ENCODE data around the gene KLHL6.
"Not testable (repeated sequence)": the region's sequence is repeated elsewhere in the genome, so short reads cannot be mapped to it uniquely, and the experiment has no call there.

Gene KLHL6

DNA sequence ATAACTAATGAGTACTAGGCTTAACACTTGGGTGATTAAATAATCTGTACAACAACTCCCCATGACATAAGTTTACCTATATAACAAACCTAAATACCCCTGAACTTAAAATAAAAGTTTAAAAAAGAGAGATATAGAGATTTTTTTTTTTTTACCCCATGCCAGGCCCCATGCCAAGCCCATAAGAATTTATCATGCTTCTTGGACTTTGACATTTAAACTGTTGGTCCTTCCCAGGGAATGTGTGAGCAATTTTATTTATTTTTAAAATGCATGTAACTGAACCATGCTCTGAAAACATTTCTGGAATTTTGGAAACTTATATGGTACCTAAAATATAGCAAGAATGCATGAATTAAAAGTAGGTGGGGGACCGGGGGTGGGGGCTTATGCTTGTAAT, 26.3 kb downstream of the KLHL6 start:
- DNase-seq = no peak

DNA sequence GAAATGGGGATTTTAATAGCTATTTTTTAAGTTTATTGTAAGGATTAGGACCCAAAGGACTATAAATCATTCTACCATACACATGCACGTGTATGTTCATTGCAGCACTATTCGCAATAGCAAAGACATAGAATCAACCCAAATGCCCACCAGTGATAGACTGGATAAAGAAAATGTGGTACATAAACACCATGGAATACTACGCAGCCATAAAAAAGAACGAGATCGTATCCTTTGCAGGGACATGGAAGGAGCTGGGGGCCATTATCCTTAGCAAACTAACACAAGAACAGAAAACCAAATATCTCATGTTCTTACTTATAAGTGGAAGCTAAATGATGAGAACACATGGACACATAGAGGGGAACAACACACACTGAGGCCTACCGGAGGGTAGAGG, 26.7 kb downstream of the KLHL6 start:
- DNase-seq = not testable (repeated sequence)

DNA sequence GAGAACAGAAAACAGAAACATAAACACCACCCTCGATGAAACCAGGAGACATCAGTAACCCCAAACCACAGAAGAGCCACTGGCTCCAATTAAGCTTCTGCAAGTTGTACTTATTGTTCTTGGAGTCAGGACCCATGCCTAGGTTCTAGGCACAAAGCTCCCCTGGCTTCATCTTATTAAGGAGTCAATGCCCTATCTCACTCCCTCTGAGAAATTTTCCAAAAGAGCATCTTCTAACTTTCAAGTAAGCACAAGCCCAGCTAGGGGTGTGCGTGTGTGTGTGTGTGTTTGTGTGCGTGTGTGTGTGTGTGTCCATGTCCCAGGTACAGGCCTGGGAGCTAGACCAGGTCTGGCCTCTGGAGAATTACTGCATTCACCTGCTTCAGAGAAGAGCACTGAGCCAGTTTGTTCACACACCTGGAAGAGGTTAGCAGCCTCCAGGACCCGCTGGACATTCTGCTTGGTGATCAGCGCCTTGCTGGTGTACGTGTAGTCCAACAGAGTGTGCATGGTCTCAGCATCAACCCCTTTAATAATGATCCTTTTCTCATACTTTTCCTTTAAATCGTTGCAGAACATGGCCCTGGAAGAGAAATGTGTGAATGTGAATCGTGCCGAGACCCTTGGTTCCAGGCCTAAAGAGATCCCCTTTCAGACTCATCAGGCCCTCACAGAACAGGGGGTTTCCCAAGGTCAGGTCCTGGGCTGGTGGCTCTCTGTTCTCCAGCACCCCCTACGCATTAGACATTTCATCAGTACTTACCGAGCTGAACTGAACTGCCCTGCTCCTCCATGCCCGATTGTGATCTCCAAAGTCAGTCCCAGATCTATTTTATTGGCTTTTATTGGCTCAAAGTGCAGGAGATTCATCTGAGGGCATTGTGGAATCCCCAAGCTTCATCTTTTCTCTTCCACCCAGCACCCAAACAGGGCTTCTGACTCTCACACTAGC, 27.8 kb downstream of the KLHL6 start:
- DNase-seq = no peak

DNA sequence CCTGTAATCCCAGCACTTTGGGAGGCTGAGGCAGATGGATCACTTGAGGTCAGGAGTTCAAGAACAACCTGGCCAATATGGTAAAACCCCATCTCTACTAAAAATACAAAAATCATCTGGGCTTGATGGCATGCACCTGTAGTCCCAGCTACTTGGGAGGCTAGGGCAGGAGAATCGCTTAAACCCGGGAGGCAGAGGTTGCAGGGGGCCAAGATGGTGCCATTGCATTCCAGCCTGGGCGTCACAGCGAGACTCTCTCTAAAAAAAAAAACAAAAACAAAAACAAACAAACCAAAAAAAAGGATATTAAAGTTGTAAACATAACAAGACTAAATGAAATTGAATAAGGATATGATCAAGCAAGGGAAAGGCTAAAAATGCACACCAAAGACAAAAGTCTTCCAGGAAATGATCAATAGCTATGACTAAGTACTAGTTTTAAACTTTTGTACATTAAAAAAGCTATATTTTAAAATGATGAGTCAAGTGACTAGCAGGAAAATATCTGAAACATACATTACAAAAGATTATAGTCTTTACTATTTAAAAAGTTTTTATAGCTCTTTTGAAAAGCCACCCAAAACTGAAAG, 28.6 kb downstream of the KLHL6 start:
- DNase-seq = no peak

DNA sequence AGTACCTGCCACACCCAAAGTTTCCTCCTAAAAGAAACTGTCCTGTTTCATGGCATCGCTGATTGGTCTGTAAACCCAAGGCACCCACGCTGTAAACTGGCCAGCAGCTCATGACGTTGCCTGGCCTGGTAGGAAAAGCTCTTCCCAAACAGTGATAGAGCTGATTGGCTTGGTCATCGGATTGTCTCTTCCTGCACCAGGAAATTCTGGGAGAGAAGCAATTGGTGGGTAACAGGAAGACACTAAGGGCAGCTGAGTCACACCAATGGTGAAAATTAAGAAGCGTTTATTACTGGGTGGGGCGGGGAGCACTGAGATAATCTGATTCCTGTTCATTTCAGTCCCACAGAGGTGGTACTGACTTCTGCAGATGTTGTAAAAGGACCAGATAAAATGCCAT, 31.0 kb downstream of the KLHL6 start:
- DNase-seq = no peak

DNA sequence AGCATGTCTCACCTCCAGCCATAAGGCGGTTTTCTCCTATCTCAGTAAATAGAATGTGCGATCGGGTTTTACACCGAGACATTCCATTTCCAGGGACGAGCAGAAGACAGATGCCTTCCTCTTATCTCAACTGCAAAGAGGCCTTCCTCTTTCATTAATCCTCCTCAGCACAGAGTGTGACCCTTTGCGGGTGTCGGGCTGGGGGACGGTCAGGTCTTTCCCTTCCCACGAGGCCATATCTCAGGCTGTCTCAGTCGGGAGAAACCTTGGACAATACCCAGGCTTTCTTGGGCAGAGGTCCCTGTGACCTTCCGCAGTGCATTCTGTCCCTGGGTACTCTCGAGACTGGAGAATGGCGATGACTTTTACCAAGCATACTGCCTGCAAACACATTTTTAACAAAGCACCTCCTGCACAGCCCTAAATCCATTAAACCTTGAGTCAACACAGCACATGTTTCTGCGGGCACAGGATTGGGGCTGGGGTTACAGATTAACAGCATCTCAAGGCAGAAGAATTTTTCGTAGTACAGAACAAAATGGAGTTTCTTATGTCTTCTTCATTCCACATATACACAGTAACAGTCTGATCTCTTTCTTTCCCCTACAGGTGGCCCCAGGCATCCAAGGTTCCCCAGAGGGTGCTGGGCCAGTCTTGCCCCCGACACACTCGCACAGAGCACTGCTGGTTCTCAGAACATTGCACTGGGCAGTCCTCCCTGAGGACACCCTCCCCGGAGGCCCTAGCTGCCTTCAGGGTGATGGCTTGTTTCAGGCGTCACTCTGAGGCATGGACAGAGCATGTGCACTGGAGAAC, 34.6 kb downstream of the KLHL6 start:
- DNase-seq = not testable (repeated sequence)

DNA sequence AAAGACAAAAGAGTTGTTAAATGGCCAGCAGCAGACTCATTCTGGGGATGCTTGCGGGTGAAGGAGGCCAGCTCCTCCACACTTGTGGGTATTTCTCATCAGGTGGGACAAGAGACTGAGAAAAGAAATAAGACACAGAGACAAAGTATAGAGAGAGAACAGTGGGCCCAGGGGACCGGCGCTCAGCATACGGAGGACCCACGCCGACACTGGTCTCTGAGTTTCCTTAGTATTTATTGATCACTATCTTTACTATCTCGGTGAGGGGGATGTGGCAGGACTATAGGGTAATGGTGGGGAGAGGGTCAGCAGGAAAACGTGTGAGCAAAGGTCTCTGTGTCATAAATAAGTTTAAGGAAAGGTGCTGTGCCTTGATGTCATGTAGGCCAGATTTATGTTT, 35.2 kb downstream of the KLHL6 start:
- not testable (repeated sequence) for DNase-seq

DNA sequence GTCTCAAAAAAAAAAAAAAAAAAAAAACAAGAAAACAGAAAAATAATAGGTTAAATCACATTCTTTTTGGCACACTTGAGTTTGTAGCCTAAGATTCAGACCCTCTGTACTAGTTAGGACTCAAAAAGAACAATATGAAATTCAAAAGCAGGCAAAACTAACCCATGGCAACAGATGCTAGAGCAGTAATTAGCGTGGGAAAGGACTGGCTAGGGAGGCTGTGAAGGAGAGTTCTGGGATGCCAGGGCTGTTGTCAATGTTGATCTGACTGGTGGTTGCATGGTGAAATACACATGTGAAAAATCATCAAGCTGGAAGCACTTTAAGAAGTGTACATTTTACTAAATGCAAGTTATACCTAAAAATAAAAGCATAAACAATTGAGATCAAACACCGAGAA, 35.6 kb downstream of the KLHL6 start:
- peak; percentile 59 for DNase-seq

DNA sequence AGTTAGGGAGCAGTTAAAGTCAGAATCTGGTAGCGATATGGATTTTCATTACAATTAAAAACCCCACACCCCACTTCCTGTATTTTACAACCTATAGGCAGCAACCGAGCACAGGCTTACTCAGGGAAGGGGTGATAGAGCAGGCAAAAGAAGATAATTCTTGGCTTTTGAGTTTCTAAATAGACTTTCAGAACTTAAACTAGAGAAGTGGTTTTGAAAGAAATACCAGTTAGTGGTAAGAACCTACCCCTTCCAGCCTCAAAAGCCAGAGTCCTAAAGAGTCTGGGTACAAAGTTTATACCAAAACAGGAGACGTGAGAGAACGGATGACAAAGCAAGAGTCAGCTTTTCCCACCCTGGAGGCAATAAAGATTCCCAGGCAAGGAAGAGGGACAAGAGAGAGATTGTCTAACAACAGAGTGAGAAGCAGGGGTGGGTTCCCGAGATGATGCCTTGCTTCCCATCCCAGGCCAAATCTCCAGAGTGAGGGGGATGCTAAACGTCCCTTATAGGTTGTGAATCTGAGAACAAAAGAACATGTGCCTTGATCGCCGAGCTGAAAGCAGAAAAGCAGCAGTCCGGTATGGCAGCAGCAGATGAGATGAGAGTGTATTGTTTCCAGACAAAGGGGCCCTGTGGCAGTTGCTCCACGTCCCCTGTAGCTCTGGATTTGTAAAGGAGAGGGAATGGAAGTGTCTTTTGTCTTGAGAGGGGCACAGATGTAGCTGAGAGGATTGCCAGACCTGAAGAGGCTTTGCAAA, 36.8 kb downstream of the KLHL6 start:
- DNase-seq = peak; percentile 76

DNA sequence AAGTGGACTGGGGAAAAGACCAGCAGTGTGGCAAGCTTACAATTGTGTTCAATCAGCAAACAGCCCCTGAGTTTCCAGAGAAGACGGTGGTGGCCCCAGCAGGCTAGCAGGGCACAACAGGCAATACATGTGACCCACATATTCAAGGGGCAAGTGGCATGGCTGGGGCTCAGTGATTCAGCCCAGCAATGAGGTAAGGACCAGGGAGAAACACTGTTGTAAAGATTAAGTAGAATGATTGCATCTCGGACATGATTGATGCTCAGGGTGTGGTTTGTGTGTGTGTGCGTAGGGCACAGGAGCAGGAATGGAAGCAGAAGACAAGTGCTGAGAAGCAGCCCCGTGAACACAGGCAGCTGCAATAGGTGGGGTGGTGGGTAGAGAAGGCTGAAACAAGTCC, 37.9 kb downstream of the KLHL6 start:
- DNase-seq = no peak

DNA sequence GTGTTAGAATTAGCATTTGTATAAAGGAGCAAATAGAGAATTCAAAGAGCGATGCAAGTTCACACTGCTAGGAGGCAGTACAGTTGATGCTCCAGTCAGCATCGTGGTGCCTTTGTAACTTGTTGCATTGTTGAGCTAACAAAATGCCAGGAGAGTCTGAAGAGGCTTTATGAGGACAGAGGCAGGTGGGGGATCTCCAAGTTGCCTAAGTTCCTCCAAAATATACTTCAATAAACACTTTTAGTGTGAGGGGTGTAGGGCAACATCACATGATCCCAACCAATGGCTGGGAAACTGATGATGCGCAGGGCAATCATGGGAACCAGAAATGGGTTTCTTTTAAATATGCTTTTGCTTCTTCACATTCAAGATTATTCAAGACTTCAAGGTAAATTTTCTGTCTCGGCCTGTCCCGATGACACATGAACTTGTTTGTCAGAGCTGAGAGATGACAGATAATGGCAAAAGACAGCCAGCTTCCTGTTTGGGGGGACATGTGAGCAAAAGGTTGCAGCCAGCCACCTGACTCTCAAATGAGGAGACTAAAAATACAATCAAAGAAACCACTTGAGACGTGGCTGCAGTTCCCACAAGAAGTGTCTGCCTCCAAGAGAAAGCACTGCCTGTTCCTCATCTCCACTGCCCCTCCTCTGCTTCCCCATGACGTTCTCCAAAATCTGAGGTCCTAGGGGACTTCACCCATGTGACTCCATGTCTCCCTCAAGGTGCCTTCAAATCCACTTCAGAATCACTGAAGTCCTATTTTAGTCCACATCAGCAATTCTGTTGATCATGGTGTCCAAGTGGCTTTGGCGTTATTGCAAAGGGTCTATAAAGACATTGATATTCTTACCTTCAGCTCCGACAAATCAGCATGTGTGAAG, 39.3 kb downstream of the KLHL6 start:
- DNase-seq = no peak

DNA sequence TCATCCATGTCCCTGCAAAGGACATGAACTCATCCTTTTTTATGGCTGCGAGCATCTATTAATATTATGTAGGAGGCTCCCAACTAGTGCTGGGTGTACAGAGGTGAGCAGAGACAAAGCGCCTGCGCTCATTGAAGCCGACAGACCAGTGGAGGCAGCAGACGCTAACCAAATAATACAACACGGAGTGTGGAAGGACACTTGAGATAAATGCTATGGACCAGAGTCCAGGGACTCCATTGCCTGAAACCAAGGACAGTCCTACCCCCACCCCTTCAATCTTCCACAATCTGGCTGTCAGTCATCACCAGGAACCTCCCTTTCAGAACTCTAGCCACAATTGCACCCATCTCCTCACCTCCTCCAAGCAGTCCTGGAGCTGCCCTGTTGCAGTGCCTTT, 41.5 kb downstream of the KLHL6 start:
- DNase-seq = no peak

DNA sequence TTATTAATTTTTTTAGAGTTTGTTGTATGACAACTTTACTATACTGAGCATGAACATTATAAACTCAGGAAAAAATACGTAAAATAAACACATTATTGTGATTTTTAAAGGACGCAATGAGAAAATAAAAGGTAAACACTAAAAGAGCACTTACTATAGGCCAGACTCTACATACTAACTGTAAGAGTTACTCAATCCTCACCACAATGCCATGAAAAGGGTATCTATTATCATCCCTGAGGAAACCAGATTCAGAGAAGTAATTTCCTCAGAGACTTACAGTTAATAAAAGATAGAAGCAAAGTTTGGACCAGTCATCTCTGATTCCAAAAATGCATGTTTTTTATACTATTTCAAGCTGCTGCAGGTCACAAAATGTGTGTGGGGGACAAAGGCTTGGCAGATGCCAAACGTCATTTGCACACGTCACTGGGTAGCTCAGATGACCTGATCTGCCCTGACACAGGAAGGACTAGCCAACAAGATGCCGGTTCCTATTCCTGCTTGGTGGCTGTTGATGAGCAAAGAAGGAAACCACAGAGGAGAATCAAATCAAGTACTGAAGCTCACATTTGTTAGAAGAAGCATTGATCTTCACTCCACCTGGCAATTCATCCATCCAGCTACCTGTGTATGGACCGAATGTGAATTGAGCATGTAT, 42.3 kb downstream of the KLHL6 start:
- DNase-seq = peak; percentile 63

DNA sequence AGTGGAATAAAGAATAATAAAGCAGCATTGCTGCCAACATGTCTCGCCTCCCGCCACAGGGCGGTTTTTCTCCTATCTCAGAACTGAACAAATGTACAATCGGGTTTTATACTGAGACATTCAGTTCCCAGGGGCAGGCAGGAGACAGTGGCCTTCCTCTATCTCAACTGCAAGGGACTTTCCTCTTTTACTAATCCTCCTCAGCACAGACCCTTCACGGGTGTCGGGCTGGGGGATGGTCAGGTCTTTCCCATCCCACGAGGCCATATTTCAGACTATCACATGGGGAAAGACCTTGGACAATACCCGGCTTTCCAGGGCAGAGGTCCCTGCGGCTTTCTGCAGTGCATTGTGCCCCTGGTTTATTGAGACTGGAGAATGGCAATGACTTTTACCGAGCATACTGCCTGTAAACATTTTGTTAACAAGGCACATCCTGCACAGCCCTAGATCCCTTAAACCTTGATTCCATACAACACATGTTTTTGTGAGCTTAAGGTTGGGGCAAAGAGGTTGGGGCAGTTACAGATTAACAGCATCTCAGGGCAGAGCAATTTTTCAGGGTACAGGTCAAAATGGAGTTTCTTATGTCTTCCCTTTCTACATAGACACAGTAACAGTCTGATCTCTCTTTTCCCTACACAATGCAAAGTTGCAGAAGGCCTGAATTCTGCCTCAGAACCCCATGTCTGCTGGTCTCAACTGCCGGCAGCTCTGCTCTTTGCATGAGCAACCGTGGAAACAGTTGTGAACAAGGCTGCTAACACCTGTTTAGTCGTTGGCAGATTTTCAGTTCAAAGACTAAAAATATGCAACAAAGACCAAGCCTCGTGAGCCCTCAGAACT, 44.0 kb downstream of the KLHL6 start:
- DNase-seq = peak; percentile 19

DNA sequence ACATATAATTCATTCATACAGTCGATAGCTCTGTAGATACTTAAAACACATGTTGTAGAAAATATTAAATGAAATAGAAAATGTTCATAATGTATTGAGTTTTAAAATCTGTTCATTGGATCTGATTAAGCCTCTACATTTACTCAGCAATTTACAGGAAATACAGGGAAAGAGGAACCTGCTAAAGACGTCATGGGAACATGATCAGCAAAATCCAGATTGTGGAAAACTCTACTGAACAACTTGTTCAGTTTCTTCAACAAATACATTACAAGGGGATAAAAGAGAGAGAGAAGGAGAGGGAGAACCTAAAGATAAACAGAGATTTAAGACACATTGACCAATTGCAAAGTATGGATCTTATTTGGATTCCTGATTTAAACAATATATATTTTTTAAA, 46.7 kb downstream of the KLHL6 start:
- DNase-seq = no peak

DNA sequence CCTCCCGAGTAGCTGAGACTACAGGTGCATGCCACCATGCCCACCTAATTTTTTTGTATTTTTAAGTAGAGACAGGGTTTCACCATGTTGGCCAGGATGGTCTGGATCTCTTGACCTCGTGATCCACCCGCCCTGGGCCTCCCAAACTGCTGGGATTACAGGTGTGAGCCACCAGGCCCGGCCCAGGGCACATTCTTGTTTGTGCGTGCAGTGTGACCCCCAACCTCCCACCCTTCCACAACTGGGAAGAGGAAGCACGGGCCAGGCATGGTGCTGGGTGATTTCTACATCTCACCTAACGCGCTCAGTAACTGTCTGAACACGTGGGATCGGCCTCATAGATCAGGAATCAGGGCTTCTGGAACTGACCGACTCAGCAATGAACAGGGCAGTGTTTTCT, 48.0 kb downstream of the KLHL6 start:
- DNase-seq = no peak

DNA sequence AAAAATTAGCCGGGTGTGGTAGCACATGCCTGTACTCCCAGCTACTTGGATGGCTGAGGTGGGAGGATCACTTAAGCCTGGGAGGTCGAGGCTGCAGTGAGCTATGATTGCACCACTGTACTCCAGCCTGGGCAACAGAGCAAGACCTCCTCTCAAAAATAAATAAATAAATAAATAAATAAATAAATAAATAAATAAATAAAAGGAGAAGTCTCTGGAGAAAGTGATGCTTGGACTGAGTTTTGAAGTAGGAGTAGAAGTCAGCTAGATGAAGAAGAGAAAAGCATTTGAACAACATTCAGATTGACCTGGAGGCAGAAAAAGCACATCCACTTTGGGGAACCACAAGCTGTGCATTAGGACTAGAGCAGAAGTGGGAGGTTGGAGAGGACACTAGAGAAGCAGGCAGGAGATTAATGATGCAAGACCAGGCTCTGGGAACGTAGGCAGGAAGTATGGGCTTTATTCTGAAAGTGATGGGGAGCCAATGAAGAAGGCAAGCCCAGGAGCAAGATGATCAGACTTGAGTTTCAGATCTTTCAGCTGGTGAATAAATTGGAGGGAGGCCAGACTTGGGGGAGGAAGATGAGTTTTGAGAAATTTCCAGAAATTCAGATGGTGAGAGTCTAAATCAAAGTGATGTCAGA, 48.7 kb downstream of the KLHL6 start:
- no peak for DNase-seq

DNA sequence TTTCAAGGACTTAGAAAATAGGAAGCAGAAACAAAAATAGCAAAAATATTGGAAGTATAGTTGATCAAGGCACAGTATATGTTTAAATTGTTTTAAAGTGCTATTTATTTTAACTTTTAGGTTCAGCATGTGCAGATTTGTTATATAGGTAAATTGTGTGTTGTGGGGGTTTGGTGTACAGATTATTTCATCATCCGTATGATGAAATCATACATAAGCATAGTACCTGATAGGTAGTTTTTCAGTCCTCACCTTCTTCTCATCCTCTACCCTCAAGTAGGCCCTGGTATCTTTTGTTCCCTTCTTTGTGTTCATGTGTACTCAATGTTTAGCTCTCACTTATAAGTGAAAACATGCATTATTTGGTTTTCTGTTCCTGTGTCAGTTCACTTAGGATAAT, 50.9 kb downstream of the KLHL6 start:
- DNase-seq = no peak

DNA sequence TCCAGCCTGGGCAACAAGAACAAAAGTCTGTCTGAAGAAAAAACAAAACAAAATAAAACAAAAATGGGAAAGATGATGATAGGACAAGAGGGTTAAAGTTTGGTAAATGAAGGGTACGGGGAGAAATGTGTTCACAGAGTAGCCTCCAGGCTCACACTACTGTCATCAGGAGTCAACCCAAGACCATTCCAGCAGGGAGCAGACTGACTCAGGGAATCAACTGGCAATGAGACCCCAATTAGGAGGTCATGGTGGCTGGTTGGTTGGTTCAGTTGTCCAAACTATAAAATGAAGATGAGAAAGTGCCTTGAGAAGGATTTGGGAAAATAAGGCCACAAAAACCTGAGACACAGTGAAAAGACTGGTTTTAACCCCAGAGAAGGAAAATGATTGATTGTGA, 51.8 kb downstream of the KLHL6 start:
- DNase-seq = no peak

Measured in eye (tissue), 1 donor.